ENCODE measurements around the gene SARDH. TPM values are rescaled to one million over a fixed set of nuclear protein-coding genes. Genes with fewer than 3 reads are reported as not detected.

Gene SARDH
- total and polyA plus RNA-seq, 9 of the 15 experiments (the other 6 are each of a cell fraction or from before 2014, with no cell fraction given) = 0.14 TPM; not detected in 8

GRCh38 chr9:133702798-133703590 is 35.2 kb downstream of the SARDH start:
- BruUV-seq (replicated peaks) = no TSS peak
- H3K27me3 ChIP-seq (ENCODE audit: control insufficient read depth in 2 of 2, insufficient read depth in 2 of 2, low read length in 2 of 2) = peaks cover 20 to 37% of the 10 kb centered on the region in 2 experiments; a peak in 4 of 5 replicates
- TF ChIP-seq USF1 (CRISPR knock-in tag; IDR thresholded peaks at IDR 0.05) (no peak), ZBTB2 (IDR thresholded peaks at IDR 0.05) (no peak), HLTF (IDR thresholded peaks at IDR 0.05) (no peak), E2F5 (CRISPR knock-in tag; IDR thresholded peaks at IDR 0.05) (no peak), SIN3B (IDR thresholded peaks at IDR 0.05; ENCODE audit: low read depth) (no peak), HOMEZ (CRISPR knock-in tag; IDR thresholded peaks at IDR 0.05) (no peak), PKNOX1 (IDR thresholded peaks at IDR 0.05) (no peak), TEAD1 (CRISPR knock-in tag; IDR thresholded peaks at IDR 0.05) (no peak), SNAPC5 (CRISPR knock-in tag; IDR thresholded peaks at IDR 0.05) (no peak), KHSRP (IDR thresholded peaks at IDR 0.05) (no peak), C11orf30 (IDR thresholded peaks at IDR 0.05; ENCODE audit: low read depth) (no peak), CCNT2 (IDR thresholded peaks at IDR 0.05; ENCODE audit: borderline replicate concordance, extremely low read depth, insufficient read length, low read depth, low read length) (no peak), ZKSCAN1 (IDR thresholded peaks at IDR 0.05; ENCODE audit: low read depth, low read length) (no peak), BRCA1 (IDR thresholded peaks at IDR 0.05) (no peak), BRCA1 (CRISPR knock-in tag; IDR thresholded peaks at IDR 0.05) (no peak), KAT2B (IDR thresholded peaks at IDR 0.05; ENCODE audit: low read depth, low read length) (no peak)

More at GRCh38 chr9:133702798-133703590, 35.2 kb downstream of the SARDH start:
- Histone ChIP-seq H3K79me2 (ENCODE audit: control insufficient read depth, insufficient read depth, low read length) (no peaks in the 10 kb centered on the region), H2AFZ (ENCODE audit: low read depth, low read length) (no peak overlapping the region), H3K4me3 (no peak overlapping the region), H3K36me3 (ENCODE audit: control insufficient read depth, insufficient read depth, low read length) (no peaks in the 10 kb centered on the region), H3K9ac (ENCODE audit: insufficient read depth in 1 of 2, low read depth in 2 of 2, low read length in 2 of 2) (no peak overlapping the region; a peak in 1 of 4 replicates), H3K9me3 (replicated peaks; ENCODE audit: control insufficient read depth, insufficient read depth, low read depth, low read length) (no peaks in the 10 kb centered on the region), H3K4me2 (ENCODE audit: insufficient read depth, low read length) (no peak overlapping the region), H3K9me1 (ENCODE audit: control insufficient read depth, insufficient read depth, low read length) (no peaks in the 10 kb centered on the region), H3K4me1 (replicated peaks in 1 of 2; ENCODE audit: control insufficient read depth in 2 of 2, insufficient read depth in 2 of 2, low read length in 2 of 2) (no peaks in the 10 kb centered on the region; a peak in 1 of 5 replicates), H3K27ac (ENCODE audit: extremely low read depth, low read depth, low read length) (no peak overlapping the region), H4K20me1 (replicated peaks; ENCODE audit: control insufficient read depth, insufficient read depth, low read length) (no peaks in the 10 kb centered on the region)
- ATAC-seq = no peak
- intact Hi-C loops (cut with micrococcal nuclease) (no loop called here), in situ Hi-C loops (cut with MboI) (no loop called here)
- no peak for DNase-seq (ENCODE audit: extremely low read depth in 1 of 4, low spot score in 3 of 4)
- ChIA-PET POLR2A (interaction anchor here (1.5 kb wide), 1 partner anchor 10 kb away, joined by 4 read pairs; no protein-coding TSS in a partner anchor), CTCF (ENCODE audit: low intra/inter-chr PET ratio) (no interaction called here)
- 2% methylated on average over 22 of the region's 39 CpGs for WGBS (ENCODE audit: insufficient coverage, low coverage, missing lambda C conversion rate)
- FAIRE-seq = no peak
